ENCODE data around the gene PEX5L.

PEX5L gene

GRCh38 chr3:179949869-179950268, 86.9 kb downstream of the PEX5L start:
- POLR2A ChIA-PET = no interaction called here
- DNase-seq (ENCODE audit: extremely low spot score) = no peak
- CTCF ChIA-PET = no interaction called here
- TF ChIP-seq CTBP1 (IDR thresholded peaks at IDR 0.05; ENCODE audit: borderline replicate concordance) (no peak), L3MBTL2 (conservative IDR thresholded peaks at IDR 0.05) (no peak), BHLHE40 (IDR thresholded peaks at IDR 0.05; ENCODE audit: borderline replicate concordance) (no peak), HDGF (IDR thresholded peaks at IDR 0.05; ENCODE audit: borderline replicate concordance) (no peak)

GRCh38 chr3:179949412-179949811, 87.3 kb downstream of the PEX5L start:
- ChIA-PET CTCF (no interaction called here), POLR2A (no interaction called here)
- DNase-seq (ENCODE audit: extremely low spot score) = no peak
- TF ChIP-seq FOXK2 (IDR thresholded peaks at IDR 0.05) (no peak), BHLHE40 (IDR thresholded peaks at IDR 0.05; ENCODE audit: borderline replicate concordance) (no peak), CTBP1 (IDR thresholded peaks at IDR 0.05; ENCODE audit: borderline replicate concordance) (no peak), ARNT (IDR thresholded peaks at IDR 0.05) (no peak), SP1 (IDR thresholded peaks at IDR 0.05) (no peak)

GRCh38 chr3:179948740-179949139, 88.0 kb downstream of the PEX5L start:
- ChIA-PET POLR2A (no interaction called here), CTCF (no interaction called here)
- TF ChIP-seq TARDBP (IDR thresholded peaks at IDR 0.05) (no peak), ARNT (IDR thresholded peaks at IDR 0.05) (no peak), SUZ12 (IDR thresholded peaks at IDR 0.05) (no peak)
- no peak for DNase-seq (ENCODE audit: extremely low spot score)

- POLR2A ChIA-PET = no interaction called here
- TF ChIP-seq SUZ12 (IDR thresholded peaks at IDR 0.05) (no peak), LEF1 (IDR thresholded peaks at IDR 0.05; ENCODE audit: borderline replicate concordance) (no peak), BHLHE40 (IDR thresholded peaks at IDR 0.05; ENCODE audit: borderline replicate concordance) (no peak), L3MBTL2 (conservative IDR thresholded peaks at IDR 0.05) (no peak)
- DNase-seq (ENCODE audit: extremely low spot score) = no peak
- CTCF ChIA-PET = no interaction called here
These were observed 91.2 kb downstream of the PEX5L start for GRCh38 chr3:179945569-179945968.

DNA sequence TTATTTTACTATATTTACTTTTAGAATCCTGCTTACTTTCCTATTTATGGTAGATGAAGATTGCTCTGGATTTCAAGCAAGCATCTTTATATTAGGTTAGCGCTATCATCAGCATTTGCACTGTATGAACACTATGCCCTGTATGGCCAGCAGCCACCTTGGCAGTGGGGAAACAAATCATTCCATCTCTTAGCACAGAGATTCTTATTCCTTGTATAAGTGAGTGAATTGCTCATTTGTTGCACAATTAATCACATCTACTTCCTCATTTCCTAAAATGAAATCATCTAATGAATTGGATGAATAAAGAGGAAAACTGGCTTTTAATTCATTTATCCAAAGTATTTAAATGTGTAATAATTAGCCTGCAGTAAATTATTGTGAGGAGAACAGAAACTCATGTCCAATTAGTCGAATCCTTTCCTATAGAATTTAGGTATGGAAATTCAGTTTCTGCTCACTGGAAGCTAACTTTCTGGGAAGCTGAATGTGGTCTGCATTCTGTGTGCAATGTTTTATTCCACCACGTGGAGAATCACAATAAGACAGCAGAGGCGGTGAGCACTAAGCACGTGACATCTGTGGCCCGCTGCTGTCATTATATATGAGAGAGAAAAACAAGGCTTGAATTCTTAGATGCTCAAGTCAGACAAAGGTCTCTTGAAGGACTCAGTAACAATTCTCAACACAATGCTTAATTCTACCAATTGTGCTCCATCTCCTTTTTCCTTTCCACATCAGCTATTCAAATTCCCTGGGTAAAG, 93.4 kb downstream of the PEX5L start:
- peak; percentile 6 for DNase-seq (ENCODE audit: extremely low spot score)
- POLR2A ChIA-PET = no interaction called here
- CTCF ChIA-PET = no interaction called here

GRCh38 chr3:179942553-179943075, 94.1 kb downstream of the PEX5L start:
- DNase-seq (ENCODE audit: extremely low spot score) = no peak
- CTCF ChIA-PET = interaction anchor here (0.6 kb wide), 1 partner anchor 1295 kb away, joined by 3 read pairs; no protein-coding TSS in a partner anchor
- TF ChIP-seq FOXM1 (IDR thresholded peaks at IDR 0.05; ENCODE audit: borderline replicate concordance) (no peak), LEF1 (IDR thresholded peaks at IDR 0.05; ENCODE audit: borderline replicate concordance) (no peak), HDGF (IDR thresholded peaks at IDR 0.05; ENCODE audit: borderline replicate concordance) (no peak)
- POLR2A ChIA-PET = no interaction called here

More for the DNA sequence above, 93.4 kb downstream of the PEX5L start:
- TF ChIP-seq CTBP1 (IDR thresholded peaks at IDR 0.05; ENCODE audit: borderline replicate concordance) (no peak), SP1 (IDR thresholded peaks at IDR 0.05) (no peak), FOXM1 (IDR thresholded peaks at IDR 0.05; ENCODE audit: borderline replicate concordance) (no peak), BHLHE40 (IDR thresholded peaks at IDR 0.05; ENCODE audit: borderline replicate concordance) (no peak), ARNT (IDR thresholded peaks at IDR 0.05) (no peak), FOXK2 (IDR thresholded peaks at IDR 0.05) (no peak), SUZ12 (IDR thresholded peaks at IDR 0.05) (no peak), L3MBTL2 (conservative IDR thresholded peaks at IDR 0.05) (no peak), ZNF384 (IDR thresholded peaks at IDR 0.05) (no peak), HDGF (IDR thresholded peaks at IDR 0.05; ENCODE audit: borderline replicate concordance) (no peak), PKNOX1 (IDR thresholded peaks at IDR 0.05) (no peak), TARDBP (IDR thresholded peaks at IDR 0.05) (no peak), FOXA1 (IDR thresholded peaks at IDR 0.05) (no peak), ELF4 (IDR thresholded peaks at IDR 0.05) (no peak), LEF1 (IDR thresholded peaks at IDR 0.05; ENCODE audit: borderline replicate concordance) (no peak)

GRCh38 chr3:179935710-179936109, 101.0 kb downstream of the PEX5L start:
- ChIA-PET CTCF (no interaction called here), POLR2A (no interaction called here)
- TF ChIP-seq ARNT (IDR thresholded peaks at IDR 0.05) (no peak), NFRKB (IDR thresholded peaks at IDR 0.05) (no peak), ZNF384 (IDR thresholded peaks at IDR 0.05) (no peak), BHLHE40 (IDR thresholded peaks at IDR 0.05; ENCODE audit: borderline replicate concordance) (no peak), LEF1 (IDR thresholded peaks at IDR 0.05; ENCODE audit: borderline replicate concordance) (no peak), ELF4 (IDR thresholded peaks at IDR 0.05) (no peak)
- DNase-seq (ENCODE audit: extremely low spot score) = no peak

GRCh38 chr3:179933914-179934313, 102.8 kb downstream of the PEX5L start:
- POLR2A ChIA-PET = no interaction called here
- no peak for TF ChIP-seq L3MBTL2 (conservative IDR thresholded peaks at IDR 0.05)
- TF ChIP-seq FOXM1 (IDR thresholded peaks at IDR 0.05; ENCODE audit: borderline replicate concordance) = no peak
- no peak for TF ChIP-seq NFRKB (IDR thresholded peaks at IDR 0.05)
- no peak for TF ChIP-seq ELF4 (IDR thresholded peaks at IDR 0.05)
- no peak for TF ChIP-seq ARNT (IDR thresholded peaks at IDR 0.05)
- no peak for TF ChIP-seq SP1 (IDR thresholded peaks at IDR 0.05)
- no peak for TF ChIP-seq TARDBP (IDR thresholded peaks at IDR 0.05)
- TF ChIP-seq FOXK2 (IDR thresholded peaks at IDR 0.05) = no peak
- TF ChIP-seq ZNF384 (IDR thresholded peaks at IDR 0.05) = no peak
- CTCF ChIA-PET = no interaction called here
- no peak for DNase-seq (ENCODE audit: extremely low spot score)

Data from HEK293T (cell line).